ENCODE data around the gene BMF.

BMF gene

DNA sequence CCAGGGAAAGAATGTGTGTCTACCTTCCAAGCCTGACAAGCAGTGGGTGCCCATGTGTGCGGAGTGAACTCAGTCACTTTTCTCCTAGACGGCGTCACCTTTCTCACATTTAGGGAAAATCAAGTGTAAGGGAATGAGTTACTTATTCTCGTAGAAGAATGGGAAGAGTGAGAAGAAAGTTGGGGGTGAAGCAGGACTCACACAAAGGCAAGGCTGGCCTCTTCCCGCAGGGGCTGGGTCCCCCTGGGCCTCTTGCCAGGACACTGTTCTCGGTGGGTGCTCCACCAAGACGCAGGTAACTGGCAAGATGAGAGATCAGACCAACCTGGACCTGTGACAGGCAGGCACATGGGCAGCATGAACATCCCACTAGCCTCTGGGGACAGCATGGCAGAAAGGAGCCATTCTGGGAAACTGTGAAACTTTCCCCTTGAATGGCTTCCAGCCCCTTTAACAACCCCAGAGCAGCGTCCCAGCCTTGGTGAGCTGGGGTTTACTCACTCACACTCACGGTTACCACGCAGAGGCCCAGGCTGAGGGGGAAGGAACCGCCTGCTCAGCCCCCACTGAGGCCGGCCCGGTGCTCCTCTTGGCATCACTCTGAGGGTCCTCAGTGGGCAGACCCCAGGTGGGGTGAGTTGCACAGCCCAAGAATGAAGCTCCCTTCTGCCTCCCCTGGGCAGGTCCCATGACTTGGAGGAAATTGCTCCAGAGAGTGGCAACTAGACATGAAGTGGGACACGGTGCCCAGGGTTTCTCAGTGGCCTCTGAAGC, 54.7 kb downstream of the BMF start:
- Histone ChIP-seq H3K27ac (ENCODE audit: insufficient read depth, low read depth, low read length, poor library complexity, severe bottlenecking) (no peak overlapping the region), H3K4me3 (ENCODE audit: insufficient read depth, low read depth, low read length) (no peak overlapping the region), H3K4me1 (ENCODE audit: control insufficient read depth, insufficient read depth, low read length) (peaks cover 23% of the 10 kb centered on the region), H3K27me3 (ENCODE audit: control insufficient read depth, insufficient read depth, low read length, poor library complexity, severe bottlenecking) (no peaks in the 10 kb centered on the region), H3K36me3 (ENCODE audit: control insufficient read depth, insufficient read depth, low read length) (no peaks in the 10 kb centered on the region), H3K9me3 (ENCODE audit: control insufficient read depth, low read length) (no peaks in the 10 kb centered on the region)
- 93 to 95% methylated on average over 14 of the region's 14 CpGs for WGBS, 2 experiments

DNA sequence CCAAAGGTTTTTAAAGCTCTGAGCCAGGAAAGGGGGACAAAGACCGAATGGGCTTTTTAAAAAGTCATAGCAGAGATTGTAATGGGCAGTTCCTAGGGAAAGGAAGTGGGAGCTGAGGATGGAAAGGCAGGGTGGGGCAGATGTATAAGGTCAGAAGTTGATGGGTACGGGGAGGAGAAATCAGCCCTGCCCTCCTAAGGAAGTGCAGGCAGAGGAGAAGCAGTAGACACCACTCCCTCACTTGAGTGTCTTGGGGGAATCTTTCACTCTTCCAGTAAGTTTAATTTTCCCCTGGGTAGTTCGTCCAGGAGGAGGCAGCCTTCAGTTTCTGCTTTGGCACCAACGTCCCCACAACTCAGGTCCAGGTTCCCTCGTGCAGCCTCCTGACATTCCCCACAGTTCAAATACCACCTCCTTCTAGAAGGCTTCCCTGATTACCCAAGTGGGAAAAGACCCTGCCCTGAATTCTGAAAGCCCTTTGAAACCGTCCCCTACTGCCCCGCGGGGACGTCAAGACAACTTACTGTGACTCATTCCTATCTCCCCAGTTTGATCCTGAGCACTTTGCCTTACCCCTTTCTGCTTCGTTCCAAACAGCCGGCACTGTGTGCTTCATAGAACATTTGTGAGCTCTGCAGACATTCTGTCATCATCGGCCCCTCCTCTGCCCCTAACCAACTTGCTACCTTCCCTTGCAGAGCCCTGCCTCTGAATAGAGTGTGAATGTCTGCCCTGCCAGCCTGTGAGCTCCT, 55.4 kb downstream of the BMF start:
- Histone ChIP-seq H3K4me3 (ENCODE audit: insufficient read depth, low read depth, low read length) (no peak overlapping the region), H3K27ac (ENCODE audit: insufficient read depth, low read depth, low read length, poor library complexity, severe bottlenecking) (no peak overlapping the region), H3K4me1 (ENCODE audit: control insufficient read depth, insufficient read depth, low read length) (peaks cover 23% of the 10 kb centered on the region), H3K9me3 (ENCODE audit: control insufficient read depth, low read length) (no peaks in the 10 kb centered on the region), H3K36me3 (ENCODE audit: control insufficient read depth, insufficient read depth, low read length) (no peaks in the 10 kb centered on the region), H3K27me3 (ENCODE audit: control insufficient read depth, insufficient read depth, low read length, poor library complexity, severe bottlenecking) (no peaks in the 10 kb centered on the region)
- 74% methylated on average over 12 of the region's 12 CpGs for WGBS, 2 experiments

- Histone ChIP-seq H3K36me3 (ENCODE audit: control insufficient read depth, insufficient read depth, low read length) (no peaks in the 10 kb centered on the region), H3K27me3 (ENCODE audit: control insufficient read depth, insufficient read depth, low read length, poor library complexity, severe bottlenecking) (no peaks in the 10 kb centered on the region), H3K9me3 (ENCODE audit: control insufficient read depth, low read length) (no peaks in the 10 kb centered on the region), H3K4me3 (ENCODE audit: insufficient read depth, low read depth, low read length) (no peak overlapping the region), H3K4me1 (ENCODE audit: control insufficient read depth, insufficient read depth, low read length) (peaks cover 25% of the 10 kb centered on the region), H3K27ac (ENCODE audit: insufficient read depth, low read depth, low read length, poor library complexity, severe bottlenecking) (no peak overlapping the region)
- 93 to 98% methylated on average over 6 of the region's 6 CpGs for WGBS, 2 experiments
Observed at GRCh38 chr15:40052604-40053003, 56.1 kb downstream of the BMF start.

GRCh38 chr15:40051616-40052415, 56.9 kb downstream of the BMF start:
- H3K4me1 ChIP-seq (ENCODE audit: control insufficient read depth, insufficient read depth, low read length) = peaks cover 29% of the 10 kb centered on the region
- H3K27ac ChIP-seq (ENCODE audit: insufficient read depth, low read depth, low read length, poor library complexity, severe bottlenecking) = no peak overlapping the region
- no peaks in the 10 kb centered on the region for H3K9me3 ChIP-seq (ENCODE audit: control insufficient read depth, low read length)
- no peaks in the 10 kb centered on the region for H3K27me3 ChIP-seq (ENCODE audit: control insufficient read depth, insufficient read depth, low read length, poor library complexity, severe bottlenecking)
- WGBS, 2 experiments = 89 to 91% methylated on average over 11 of the region's 11 CpGs
- no peaks in the 10 kb centered on the region for H3K36me3 ChIP-seq (ENCODE audit: control insufficient read depth, insufficient read depth, low read length)
- H3K4me3 ChIP-seq (ENCODE audit: insufficient read depth, low read depth, low read length) = no peak overlapping the region

DNA sequence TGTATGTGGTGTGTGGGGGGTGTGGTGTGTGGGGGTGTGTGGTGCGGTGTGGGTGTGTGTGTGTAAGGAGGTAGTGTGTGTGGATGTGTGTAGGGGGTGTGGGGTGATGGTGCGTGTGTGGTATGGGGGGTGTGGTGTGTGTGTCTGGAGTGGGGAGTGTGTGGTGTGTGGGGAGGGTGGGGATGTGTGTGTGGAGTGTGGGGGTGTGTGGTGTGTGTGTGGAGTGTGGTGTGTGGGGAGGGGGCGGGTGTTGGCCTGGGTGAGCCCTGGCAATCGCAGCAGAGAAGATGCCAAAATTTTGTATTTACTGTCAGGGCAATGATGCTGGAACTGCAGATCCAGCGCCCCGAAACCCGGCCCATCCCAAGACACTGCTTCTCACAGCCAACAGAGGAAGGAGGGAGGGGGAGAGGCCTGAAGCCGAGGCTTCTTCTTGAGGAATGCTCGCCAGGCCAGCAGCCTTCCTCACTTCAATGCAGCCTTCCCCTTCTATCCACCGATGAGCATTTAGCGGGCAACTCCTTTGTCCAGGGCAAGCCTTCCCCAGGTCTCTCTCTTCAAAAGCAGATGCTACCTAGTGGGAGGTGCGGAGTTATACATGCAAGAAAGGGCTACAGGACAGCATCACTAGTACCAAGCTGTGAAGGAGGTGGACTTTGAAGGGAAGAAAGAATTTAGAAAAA, 57.8 kb downstream of the BMF start:
- H3K4me3 ChIP-seq (ENCODE audit: insufficient read depth, low read depth, low read length) = no peak overlapping the region

DNA sequence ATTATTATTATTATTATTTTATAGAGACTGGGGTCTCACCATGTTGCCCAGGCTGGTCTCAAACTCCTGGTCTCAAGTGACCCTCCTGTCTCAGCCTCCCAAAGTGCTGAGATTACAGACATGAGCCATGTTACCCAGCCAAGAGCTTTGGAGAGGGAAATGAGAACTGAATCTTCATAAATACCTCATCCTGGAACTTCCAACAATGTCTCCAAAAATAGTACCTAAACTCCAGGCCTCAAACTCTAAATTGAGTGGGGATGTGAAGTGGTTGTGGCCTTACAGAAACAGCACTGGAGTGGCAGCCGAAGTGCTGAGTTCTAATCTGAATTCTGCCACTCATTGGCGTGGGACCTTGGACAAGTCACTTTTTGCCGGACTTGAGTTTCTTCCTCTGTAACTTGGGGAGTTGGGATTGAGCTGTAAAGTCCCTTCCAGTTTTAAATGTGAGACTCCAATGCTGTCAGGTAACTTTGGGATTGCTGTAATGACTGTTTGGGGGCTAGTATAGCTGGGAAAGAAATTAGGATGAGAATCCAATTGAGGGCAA, 59.7 kb downstream of the BMF start:
- H3K4me3 ChIP-seq (ENCODE audit: insufficient read depth, low read depth, low read length) = no peak overlapping the region
- H3K27me3 ChIP-seq (ENCODE audit: control insufficient read depth, insufficient read depth, low read length, poor library complexity, severe bottlenecking) = no peaks in the 10 kb centered on the region
- H3K36me3 ChIP-seq (ENCODE audit: control insufficient read depth, insufficient read depth, low read length) = no peaks in the 10 kb centered on the region
- no peak overlapping the region for H3K27ac ChIP-seq (ENCODE audit: insufficient read depth, low read depth, low read length, poor library complexity, severe bottlenecking)
- 94 to 95% methylated on average over 3 of the region's 3 CpGs for WGBS, 2 experiments
- peaks cover 29% of the 10 kb centered on the region for H3K4me1 ChIP-seq (ENCODE audit: control insufficient read depth, insufficient read depth, low read length)
- H3K9me3 ChIP-seq (ENCODE audit: control insufficient read depth, low read length) = no peaks in the 10 kb centered on the region

More for the DNA sequence above, 57.8 kb downstream of the BMF start:
- H3K27me3 ChIP-seq (ENCODE audit: control insufficient read depth, insufficient read depth, low read length, poor library complexity, severe bottlenecking) = no peaks in the 10 kb centered on the region
- peak overlapping the region; percentile 42 for H3K27ac ChIP-seq (ENCODE audit: insufficient read depth, low read depth, low read length, poor library complexity, severe bottlenecking)
- 35 to 40% methylated on average over 12 of the region's 12 CpGs for WGBS, 2 experiments
- H3K9me3 ChIP-seq (ENCODE audit: control insufficient read depth, low read length) = no peaks in the 10 kb centered on the region
- H3K36me3 ChIP-seq (ENCODE audit: control insufficient read depth, insufficient read depth, low read length) = no peaks in the 10 kb centered on the region
- peaks cover 27% of the 10 kb centered on the region for H3K4me1 ChIP-seq (ENCODE audit: control insufficient read depth, insufficient read depth, low read length)

GRCh38 chr15:40048211-40048792, 60.4 kb downstream of the BMF start:
- no peaks in the 10 kb centered on the region for H3K27me3 ChIP-seq (ENCODE audit: control insufficient read depth, insufficient read depth, low read length, poor library complexity, severe bottlenecking)
- H3K27ac ChIP-seq (ENCODE audit: insufficient read depth, low read depth, low read length, poor library complexity, severe bottlenecking) = no peak overlapping the region
- H3K9me3 ChIP-seq (ENCODE audit: control insufficient read depth, low read length) = no peaks in the 10 kb centered on the region
- peaks cover 29% of the 10 kb centered on the region for H3K4me1 ChIP-seq (ENCODE audit: control insufficient read depth, insufficient read depth, low read length)
- no peak overlapping the region for H3K4me3 ChIP-seq (ENCODE audit: insufficient read depth, low read depth, low read length)
- no peaks in the 10 kb centered on the region for H3K36me3 ChIP-seq (ENCODE audit: control insufficient read depth, insufficient read depth, low read length)
- 87 to 88% methylated on average over 10 of the region's 10 CpGs for WGBS, 2 experiments

- Histone ChIP-seq H3K4me3 (ENCODE audit: insufficient read depth, low read depth, low read length) (no peak overlapping the region), H3K4me1 (ENCODE audit: control insufficient read depth, insufficient read depth, low read length) (peaks cover 29% of the 10 kb centered on the region), H3K9me3 (ENCODE audit: control insufficient read depth, low read length) (no peaks in the 10 kb centered on the region), H3K27me3 (ENCODE audit: control insufficient read depth, insufficient read depth, low read length, poor library complexity, severe bottlenecking) (no peaks in the 10 kb centered on the region), H3K27ac (ENCODE audit: insufficient read depth, low read depth, low read length, poor library complexity, severe bottlenecking) (no peak overlapping the region), H3K36me3 (ENCODE audit: control insufficient read depth, insufficient read depth, low read length) (no peaks in the 10 kb centered on the region)
- 51 to 56% methylated on average over 15 of the region's 15 CpGs for WGBS, 2 experiments
Observed at GRCh38 chr15:40047415-40048210, 61.1 kb downstream of the BMF start.
